GM19395 (cell line): ENCODE measurements around the gene CYTH1.

Experiments used
- ATAC-seq: cut with Tn5 transposase; IDR thresholded peaks from one replicate; pipeline ENCODE4 v1.9.1; 2021; ENCODE audit warnings: mild to moderate bottlenecking, moderate library complexity; ENCODE audit not compliant: unreplicated experiment

Gene CYTH1, protein sequence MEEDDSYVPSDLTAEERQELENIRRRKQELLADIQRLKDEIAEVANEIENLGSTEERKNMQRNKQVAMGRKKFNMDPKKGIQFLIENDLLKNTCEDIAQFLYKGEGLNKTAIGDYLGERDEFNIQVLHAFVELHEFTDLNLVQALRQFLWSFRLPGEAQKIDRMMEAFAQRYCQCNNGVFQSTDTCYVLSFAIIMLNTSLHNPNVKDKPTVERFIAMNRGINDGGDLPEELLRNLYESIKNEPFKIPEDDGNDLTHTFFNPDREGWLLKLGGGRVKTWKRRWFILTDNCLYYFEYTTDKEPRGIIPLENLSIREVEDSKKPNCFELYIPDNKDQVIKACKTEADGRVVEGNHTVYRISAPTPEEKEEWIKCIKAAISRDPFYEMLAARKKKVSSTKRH

DNA sequence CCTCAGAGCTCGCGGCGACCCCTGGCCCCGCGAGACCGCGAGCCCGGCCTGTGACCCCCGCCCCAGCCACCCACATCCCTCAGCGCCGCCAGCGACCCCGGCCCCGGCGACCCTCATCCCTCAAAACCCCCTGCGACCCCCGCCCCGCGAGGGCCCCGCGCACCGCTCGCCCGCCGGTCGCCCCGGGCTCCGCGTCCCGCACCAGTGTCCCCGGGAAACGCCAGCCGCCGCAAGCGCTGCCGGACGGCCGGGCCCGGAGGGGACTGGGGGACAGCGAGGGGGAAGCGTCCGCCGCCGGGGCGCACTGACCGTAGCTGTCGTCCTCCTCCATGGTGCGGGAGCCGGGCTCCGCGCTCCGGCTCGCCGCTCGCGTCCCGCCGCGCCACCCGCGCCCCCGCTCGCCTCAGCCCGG, at the start of gene CYTH1:
CYTH1 (minus strand) TSS at position 381 of the 412 bp plus-strand sequence; CDS start at position 331, 50 bp downstream.
- ATAC-seq = no peak

DNA sequence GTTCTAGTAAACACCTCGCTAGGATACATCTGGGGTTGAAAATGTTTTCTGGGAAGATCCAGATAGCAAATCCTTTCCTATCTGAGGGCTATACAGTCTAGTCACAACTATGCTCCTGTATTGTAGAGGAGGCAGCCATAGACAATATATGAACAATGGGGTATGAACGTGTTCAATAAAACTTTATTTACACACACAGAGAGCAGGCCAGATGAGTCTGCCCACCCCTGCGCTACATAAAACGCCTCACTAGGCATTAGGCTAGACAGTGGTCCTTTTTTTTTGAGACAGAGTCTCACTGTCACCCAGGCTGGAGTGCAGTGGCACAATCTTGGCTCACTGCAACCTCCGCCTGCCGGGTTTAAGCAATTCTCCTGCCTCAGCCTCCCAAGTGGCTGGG, 47.4 kb upstream of the CYTH1 start:
- ATAC-seq = no peak

DNA sequence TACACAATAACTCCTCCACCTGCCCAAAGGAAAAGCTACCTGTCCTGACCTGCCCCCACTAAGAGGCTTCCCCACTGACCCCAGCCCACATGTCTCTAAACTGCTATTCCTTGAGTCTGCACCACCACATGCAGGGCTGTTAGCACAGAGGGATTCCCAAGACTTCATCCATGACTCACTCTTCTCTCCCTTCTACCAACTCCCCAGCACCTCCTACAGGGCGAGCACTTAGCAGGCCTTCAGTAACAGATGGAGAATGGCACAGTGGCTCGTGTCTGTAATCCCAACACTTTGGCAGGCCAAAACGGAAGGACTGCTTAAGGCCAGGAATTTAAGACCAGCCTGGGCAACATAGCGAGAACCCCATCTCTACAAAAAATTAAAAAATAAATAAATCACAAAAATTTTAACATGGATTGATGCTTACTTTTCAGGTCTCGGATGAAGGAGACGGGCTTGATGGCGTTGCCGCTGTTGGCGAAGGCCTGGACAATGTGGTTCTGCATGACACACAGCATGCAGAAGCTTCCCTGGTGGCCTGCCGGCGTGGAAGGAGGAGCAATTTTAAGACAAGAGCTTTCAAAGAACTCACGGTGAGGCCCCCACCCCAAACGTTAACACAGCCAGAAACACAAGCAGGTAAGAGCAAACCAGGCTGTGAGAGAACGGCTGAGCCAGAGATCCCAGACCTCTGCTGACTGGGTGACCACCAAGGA, 46.6 kb upstream of the CYTH1 start:
- no peak for ATAC-seq

DNA sequence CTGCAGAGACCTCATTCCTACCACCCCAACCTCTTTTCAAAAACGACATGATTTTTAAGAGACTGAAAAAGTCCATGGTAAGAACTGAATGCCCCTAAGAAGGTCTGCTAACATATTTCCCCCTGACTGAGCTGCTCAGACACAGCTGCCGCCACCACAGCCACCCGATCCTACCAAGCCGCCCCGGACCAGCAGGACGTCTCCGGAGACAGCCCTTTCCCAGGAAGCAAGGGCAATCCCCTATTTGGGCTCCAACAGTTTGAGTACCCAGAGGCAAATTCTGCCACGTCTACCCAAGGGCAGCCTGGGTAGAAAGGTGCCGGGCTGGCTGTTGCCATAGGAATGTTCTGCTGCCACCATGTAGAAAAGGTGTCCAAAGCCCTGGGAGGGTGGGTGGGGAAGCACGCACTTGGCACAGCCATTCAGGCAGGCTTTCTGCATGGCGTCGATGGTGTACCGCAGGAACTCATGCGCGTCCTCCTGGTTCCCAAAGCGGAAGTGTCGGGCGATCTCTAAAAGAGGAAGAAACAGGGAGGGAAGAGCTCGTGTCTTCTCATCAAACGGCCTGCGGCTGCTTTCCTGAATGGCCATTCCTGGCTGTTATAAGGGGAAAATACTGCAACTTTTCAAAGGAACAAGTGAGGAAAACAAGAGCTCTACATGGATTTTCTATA, 44.9 kb upstream of the CYTH1 start:
- ATAC-seq = no peak

DNA sequence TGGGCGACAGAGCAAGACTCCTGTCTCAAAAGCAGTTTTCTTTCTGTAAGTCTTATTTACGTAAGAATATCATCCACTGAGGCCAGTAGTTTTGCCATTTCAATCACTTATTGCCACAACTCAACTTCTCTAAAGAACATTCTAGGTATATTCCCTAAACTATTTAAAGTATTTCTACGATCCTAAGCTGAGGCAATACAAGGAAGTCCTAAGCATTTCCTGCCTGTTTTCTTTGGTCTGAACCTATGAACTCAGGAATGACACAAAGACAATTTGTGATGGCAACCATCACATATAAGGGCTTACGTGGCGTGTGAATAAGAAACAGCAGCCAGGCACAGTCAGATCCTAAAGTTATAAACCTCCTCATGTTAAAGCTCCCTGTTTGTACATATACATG, 44.3 kb upstream of the CYTH1 start:
- ATAC-seq = no peak

DNA sequence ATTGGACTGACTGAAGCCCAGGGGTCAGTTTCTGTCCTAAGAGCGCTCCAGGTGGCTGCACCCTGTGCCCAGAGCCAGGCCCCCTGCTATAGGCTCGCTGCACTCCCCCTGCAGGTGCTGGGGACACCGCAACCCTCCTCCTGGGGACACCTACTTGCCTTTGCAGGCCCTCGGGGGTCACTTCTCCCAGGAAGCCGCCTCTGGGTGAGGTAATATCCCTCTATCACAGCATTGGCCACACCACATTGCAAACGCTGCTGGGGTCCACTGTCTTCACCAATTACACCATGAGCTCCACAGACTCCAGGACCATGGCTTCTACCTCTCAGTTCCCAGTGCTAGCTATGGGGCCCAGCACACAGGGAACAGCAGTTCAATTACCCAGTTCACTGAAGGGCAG, 43.6 kb upstream of the CYTH1 start:
- no peak for ATAC-seq

DNA sequence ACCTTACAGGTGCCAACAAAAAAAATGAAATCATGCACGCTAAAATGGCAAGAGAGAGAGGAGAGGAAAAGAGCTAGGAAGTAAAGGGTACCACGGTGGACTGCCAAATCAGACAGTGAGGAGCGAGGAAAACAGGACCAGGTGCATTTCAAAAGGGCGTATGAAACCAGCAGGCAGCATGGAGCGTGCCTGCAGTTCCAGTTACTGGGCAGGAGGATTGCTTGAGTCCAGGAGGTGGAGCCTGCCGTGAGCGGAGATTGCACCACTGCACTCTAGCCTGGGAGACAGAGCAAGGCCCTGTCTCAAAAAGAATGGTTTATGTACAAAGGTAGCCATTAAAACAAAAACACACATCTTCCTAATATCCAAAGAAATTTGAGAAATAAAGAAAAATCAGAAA, 42.2 kb upstream of the CYTH1 start:
- ATAC-seq = no peak

DNA sequence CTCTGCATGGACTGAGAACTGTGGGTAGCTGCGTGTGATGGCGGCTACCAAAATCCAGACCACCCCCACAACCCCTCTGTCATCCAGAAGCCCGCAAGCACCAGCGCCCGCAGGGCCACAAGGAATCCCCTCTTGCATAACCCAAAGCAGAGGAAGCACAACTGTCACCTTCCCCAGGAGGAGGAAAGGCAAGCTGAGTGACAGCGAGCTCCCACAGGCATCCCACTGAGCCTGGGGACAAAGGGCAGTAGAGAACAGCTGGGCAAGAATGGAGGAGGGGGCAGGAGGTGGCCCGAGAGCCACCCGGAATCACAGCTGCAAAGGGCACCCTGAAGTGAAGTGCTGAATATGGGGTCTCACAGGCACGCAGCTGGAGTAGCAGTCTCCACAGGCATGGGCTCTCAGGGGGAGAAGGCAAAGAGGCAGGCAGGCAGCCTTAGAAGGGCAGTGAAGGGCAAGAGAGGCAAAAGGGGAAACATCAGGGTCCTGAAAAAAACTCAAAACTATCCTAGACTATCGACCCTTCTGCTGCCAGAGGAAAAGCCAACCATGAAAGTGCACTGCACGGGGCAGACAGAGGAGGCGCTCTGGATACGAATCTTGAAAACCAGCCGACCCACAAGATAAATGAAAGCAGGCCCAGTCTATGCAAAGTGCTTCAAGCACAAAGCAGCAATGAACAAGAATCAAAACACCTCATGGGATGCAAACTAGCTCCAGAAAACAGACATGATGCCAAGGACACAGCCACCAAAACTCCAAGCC, 41.4 kb upstream of the CYTH1 start:
- no peak for ATAC-seq

DNA sequence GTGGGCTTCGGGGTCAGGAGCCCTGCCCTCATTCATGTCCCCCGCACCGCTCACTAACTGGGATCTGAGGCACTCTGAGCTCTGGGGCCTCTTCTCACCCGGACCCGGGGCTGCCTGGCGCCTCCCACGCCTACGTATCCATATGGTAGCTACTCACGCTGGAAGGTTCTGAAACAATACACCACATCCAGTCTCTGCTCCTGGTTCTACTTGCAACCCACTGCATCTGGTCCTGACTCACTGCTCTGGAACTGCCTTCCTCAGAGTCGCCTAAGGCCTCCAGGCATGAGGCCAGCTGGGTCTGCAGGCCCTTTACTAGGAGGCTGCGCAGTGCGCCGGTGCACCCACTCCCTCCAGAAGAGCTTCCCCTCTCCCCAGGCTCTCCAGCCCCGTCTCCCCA, 40.5 kb upstream of the CYTH1 start:
- no peak for ATAC-seq

DNA sequence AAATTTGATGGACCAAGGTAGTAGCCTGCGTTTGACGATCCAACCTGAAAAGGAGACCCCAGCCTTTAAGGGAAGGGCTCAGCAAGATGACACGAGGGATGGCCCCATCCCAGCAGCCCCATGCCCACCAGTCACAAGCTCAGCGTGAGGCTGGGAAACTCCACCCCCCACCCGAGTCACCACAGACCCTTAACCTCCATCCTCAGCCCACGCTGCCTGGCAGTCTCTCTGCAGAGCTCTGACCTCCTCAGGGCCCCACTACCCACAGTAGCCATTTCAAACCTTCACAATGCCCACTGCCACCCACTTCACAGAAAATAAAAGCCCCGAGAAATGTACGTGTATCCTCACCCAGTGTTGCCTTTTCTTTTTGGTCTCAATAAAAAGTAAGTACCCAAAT, 39.9 kb upstream of the CYTH1 start:
- no peak for ATAC-seq

DNA sequence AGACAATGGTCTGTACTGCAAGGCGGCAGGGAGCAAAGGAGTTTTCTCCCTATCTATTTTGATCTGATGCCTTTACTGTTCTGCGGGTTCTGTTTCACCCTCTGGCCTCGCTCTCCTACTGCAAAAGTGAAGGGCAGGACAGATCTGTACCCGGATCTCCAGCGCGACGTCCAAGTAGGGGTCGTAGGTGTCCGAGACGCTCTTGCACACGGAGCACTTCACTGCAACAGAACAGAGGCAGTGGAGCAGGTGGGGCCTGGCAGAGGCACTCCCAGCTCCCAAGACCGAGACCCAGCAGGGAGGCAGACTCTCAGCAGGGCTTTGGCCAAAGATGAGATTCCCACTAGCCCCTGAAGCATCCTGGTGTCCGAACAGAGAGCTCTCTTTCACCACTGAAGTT, 38.8 kb upstream of the CYTH1 start:
- no peak for ATAC-seq

DNA sequence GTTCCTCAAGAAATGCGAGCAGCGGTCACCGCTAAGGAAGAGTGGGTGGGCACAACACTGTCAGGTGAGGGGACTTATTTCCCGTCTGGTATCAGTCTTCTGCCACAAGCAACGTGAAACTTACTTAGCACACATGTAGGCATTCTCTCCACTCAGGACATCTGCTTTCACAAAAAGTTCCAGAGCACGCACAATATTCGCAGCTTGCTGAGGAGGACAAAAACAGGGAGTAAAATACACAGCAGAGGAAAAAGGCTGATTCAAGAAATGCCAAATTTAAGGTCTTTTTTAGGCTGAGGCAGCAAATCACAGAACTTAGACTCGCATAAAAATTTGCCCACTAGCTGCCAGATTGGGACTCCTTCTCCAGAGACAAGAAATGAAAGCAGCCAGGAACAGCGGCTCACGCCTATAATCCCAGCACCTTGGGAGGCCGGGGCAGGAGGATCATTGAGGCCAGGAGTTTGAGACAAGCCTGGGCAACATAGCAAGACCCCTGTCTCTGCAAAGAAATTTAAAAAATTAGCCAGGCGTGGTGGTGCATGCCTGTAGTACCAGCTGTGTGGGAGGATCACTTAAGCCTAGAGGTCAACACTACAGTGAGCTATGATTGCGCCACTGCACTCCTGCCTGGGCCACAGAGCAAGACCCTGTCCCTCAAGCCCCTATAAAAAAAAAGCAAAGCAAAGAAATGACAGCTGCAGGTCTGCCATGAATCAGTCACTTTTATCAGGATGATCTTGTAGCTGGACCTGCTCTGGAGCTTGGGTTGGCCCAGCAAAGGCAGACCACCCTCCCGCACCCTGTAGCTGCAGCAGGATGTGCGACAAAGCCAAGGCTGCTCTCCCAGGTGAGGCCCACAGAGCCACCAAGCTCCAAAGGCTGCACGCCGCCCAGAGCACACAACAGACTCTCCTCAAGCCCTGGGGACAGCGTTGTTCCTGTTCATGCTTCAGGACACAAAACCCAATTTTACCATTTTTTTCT, 38.0 kb upstream of the CYTH1 start:
- ATAC-seq = no peak

DNA sequence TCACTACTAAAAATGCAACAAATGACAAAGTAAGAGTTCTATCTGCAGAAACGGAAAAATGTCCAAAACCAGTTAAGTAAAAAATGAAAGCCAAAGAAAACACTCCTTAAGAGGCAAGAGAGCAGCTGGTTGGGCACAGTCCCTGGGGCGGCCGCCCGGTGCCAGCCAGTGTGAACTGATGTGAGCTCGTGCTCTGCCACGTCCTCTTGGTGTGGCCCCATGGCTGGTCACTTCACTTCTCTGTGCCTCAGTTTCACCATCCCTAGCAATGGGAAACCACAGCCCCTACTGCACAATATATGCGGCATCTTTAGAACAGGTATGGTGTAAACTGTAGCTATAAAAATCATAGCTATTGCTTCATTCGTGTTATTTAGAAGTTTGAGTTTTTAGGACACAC, 37.3 kb upstream of the CYTH1 start:
- no peak for ATAC-seq

DNA sequence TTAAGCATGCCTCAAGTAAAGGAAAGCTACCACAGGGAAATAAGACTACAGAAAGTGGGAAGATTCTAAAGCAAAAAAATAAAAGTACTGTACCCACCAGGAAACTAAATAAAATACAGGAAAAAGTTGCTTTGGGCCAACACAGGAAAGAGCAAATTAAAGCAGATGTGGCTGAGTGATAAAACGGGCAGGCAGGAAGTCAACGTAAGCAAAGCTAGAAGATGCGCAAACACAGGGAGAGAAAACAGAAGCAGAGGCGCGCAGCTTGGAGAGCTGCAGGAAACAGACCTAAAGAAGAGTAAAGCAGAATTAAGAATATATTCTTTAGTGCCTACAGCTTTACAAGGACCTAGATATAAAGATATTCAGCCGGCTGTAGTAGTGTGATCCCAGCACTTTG, 36.9 kb upstream of the CYTH1 start:
- ATAC-seq = no peak

DNA sequence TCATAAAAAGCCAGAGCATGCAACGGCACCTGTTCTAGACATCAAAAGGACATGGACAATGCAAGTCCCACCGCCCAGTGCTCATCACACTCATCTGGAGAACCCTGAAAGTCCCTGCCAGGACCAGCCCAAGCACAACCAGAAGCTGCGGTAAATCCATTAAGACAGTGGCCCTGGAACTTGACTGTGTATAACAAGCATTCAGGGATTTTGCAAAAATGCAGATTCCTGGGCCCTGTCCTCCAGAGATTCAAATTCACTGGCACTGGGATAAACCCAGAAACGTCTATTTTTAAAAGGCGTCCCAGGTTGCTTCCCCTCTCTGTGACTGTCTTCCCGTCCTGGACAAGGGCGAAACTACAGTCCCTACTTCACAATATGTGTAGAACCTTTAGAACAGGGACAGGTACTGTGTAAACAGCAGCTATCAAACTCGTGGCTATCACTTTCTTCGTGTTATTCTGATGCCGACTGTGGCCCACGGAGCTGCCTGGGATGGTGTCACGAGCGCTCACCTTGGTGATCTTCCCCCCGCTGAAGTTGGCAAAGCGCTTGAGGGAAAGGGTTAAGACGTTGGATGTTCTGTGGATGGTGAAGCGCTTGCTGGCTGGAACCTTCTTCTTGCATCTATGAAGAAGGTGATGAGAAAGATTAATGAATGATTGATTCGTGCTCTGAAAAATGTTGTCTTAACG, 36.2 kb upstream of the CYTH1 start:
- ATAC-seq = no peak

DNA sequence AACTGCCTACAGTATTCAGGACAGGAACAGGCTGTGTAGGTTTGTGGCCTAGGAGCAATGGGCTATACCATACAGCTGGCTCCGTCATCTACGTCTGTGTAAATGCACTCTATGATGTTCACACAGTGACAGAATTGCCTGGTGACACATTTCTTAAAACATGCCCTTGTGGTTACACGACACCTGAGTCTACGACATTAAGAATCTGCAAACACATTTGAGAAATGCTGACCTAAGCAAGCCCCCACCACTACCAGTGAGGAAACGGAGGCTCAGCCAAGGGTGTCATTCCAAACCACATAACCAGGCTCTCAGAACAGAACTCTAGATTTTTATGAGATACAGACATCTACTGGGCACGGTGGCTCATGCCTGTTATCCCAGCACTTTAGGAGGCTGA, 35.0 kb upstream of the CYTH1 start:
- ATAC-seq = no peak

DNA sequence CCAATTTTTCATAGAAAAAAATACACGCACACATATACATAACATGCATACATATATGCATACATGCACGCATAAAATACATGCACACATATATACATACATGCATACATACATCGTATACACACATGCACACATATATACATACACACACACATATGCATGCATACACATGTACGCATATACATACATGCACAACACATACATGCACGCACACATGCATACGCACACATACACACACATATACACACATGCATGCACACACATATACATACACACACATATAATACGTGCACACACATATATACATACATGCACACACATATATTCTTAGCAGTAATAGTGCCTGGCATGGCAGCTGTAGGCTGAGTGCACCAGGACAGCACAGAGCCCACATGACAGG, 33.6 kb upstream of the CYTH1 start:
- no peak for ATAC-seq

DNA sequence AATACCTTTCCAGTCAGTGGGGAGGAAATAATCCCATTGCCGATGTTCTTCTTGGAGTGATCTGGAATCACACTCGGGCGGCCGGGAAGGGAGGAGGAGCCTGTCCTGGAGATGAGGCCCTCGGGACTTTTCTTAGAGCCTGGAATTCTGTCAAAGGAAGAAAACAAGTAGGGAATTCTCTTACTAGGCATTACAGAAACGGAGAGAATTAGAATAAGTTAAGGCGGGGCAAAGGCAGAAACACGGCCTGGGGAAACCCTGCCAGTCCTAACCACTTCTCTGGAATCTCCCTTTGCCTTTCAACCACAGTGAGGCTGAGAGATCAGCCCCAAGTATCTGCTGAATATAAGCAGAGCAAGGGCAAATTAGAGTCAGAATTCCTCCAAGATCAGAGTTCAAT, 30.8 kb upstream of the CYTH1 start:
- ATAC-seq = no peak

DNA sequence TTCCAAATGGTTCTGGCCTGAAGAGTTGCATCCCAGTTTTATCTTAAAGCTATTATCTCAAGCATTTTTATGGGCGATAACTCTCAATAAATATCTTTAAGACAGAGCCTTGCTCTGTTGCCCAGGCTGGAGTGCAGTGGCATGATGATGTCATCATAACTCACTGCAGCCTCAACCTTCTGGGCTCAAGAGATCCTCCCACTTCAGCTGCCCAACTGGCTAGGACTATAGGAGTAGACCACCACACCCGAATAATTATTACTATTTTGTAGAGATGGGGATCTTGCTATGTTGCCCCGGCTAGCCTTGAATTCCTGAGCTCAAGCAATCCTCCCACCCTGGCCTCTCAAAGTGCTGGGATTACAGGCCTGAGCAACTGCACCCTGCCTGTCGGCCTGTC, 26.1 kb upstream of the CYTH1 start:
- ATAC-seq = no peak
